Keratinocyte (primary cell): Measurements from ENCODE around the gene IRF2BP1. TPM values are rescaled to one million over a fixed set of nuclear protein-coding genes. Genes with fewer than 3 reads are reported as not detected.

Experiments
- DNase-seq: peaks from one replicate; pipeline ENCODE4 v3.0.0-alpha.2; 2011; ENCODE audit warnings: low read depth, missing footprints, low spot score
- FAIRE-seq: peaks from 2 replicates; lab custom pipeline; 2011; peaks lifted over from hg19 to GRCh38; lab: Jason Lieb, UNC
- H2AFZ ChIP-seq: 2 replicates; pipeline ENCODE4 v1.6.0; 2012; ENCODE audit warnings: low read length, control low read depth, inconsistent platforms; ENCODE audit not compliant: control insufficient read depth
- H3K27ac ChIP-seq: 2 replicates; pipeline ENCODE4 v1.5.1; 2011; ENCODE audit warnings: low read length; ENCODE audit not compliant: control insufficient read depth, insufficient read depth
- H3K27me3 ChIP-seq: 3 replicates; pipeline ENCODE4 v1.6.0; 2011; ENCODE audit warnings: low read length; ENCODE audit not compliant: control insufficient read depth, insufficient read depth; ENCODE audit errors: extremely low read depth
- H3K36me3 ChIP-seq, 2 experiments: 2 replicates in 1 of 2; 3 replicates in 1 of 2; pipeline ENCODE4 v1.5.1; 2011; ENCODE audit warnings: low read length in 2 of 2, mild to moderate bottlenecking in 1 of 2; ENCODE audit not compliant: control insufficient read depth in 2 of 2, insufficient read depth in 2 of 2; ENCODE audit errors: extremely low read depth in 1 of 2
- H3K4me1 ChIP-seq: 3 replicates; pipeline ENCODE4 v1.5.1; 2011; ENCODE audit warnings: low read length; ENCODE audit not compliant: control insufficient read depth, insufficient read depth; ENCODE audit errors: extremely low read depth
- H3K4me2 ChIP-seq: 3 replicates; pipeline ENCODE4 v1.6.0; 2011; ENCODE audit warnings: low read depth, low read length; ENCODE audit not compliant: control insufficient read depth, insufficient read depth; ENCODE audit errors: extremely low read depth
- H3K4me3 ChIP-seq, 3 experiments: fragments of 200-600 bp in 1 of 3; sonication (generic) in 1 of 3; 2 replicates in 2 of 3; 3 replicates in 1 of 3; pipeline ENCODE4 v1.5.1; 2011 to 2016; ENCODE audit warnings: low read length in 3 of 3, mild to moderate bottlenecking in 3 of 3, control low read depth in 2 of 3, inconsistent platforms in 1 of 3, low read depth in 1 of 3, mixed read lengths in 1 of 3, mixed run types in 1 of 3, moderate library complexity in 1 of 3; ENCODE audit not compliant: control insufficient read depth in 2 of 3, insufficient read depth in 2 of 3; ENCODE audit errors: extremely low read depth in 1 of 3
- H3K79me2 ChIP-seq: 2 replicates; pipeline ENCODE4 v1.6.0; 2012; ENCODE audit warnings: low read length; ENCODE audit not compliant: control insufficient read depth, insufficient read depth
- H3K9ac ChIP-seq: 3 replicates; pipeline ENCODE4 v1.6.0; 2011; ENCODE audit warnings: low read length; ENCODE audit not compliant: control insufficient read depth, insufficient read depth; ENCODE audit errors: extremely low read depth
- H3K9me1 ChIP-seq: 3 replicates; pipeline ENCODE4 v1.6.0; 2011; ENCODE audit warnings: low read length; ENCODE audit not compliant: control insufficient read depth, insufficient read depth; ENCODE audit errors: extremely low read depth
- H3K9me3 ChIP-seq: 2 replicates; pipeline ENCODE4 v1.5.1; 2012; ENCODE audit warnings: low read depth, low read length; ENCODE audit not compliant: control insufficient read depth
- H4K20me1 ChIP-seq: 3 replicates; pipeline ENCODE4 v1.6.0; 2011; ENCODE audit warnings: low read length; ENCODE audit not compliant: control insufficient read depth, insufficient read depth; ENCODE audit errors: extremely low read depth
- CTCF ChIP-seq, 3 experiments: IDR thresholded peaks in 1 of 3; conservative IDR thresholded peaks in 1 of 3; optimal IDR thresholded peaks in 1 of 3; 2 replicates in 2 of 3; 3 replicates in 1 of 3; pipeline versions ENCODE3 to v1.5.1; 2011; ENCODE audit warnings: low read length in 3 of 3, mild to moderate bottlenecking in 3 of 3, moderate library complexity in 2 of 3, control low read depth in 1 of 3, inconsistent platforms in 1 of 3; ENCODE audit not compliant: insufficient read depth in 2 of 3; ENCODE audit errors: extremely low read depth in 1 of 3
- EZH2 ChIP-seq: IDR thresholded peaks from one replicate; pipeline ENCODE4 v1.6.1; 2012; ENCODE audit warnings: inconsistent platforms, mild to moderate bottlenecking, low read length, moderate library complexity
- dilution Hi-C: fragments of 300-500 bp; cut with MboI; formaldehyde crosslinking; loops from one replicate; pipeline ENCODE4 v1.7.0; 2020; ENCODE audit warnings: low sequenced_read_pairs; ENCODE audit not compliant: extremely low pct_ligation_motif_present
- polyA plus RNA-seq, 5 experiments: library from polyadenylated mRNA; depleted of rRNA in 3 of 5; stranded (reverse) in 3 of 5; stranded (forward) in 1 of 5; unstranded in 1 of 5; fragments of >200 nt; gene quantifications; 1 replicate in 1 of 5; 2 replicates in 3 of 5; 3 replicates in 1 of 5; pipeline versions ENCODE4 v1.2.1 to v1.2.3, GENCODE V29; 2011 to 2012; ENCODE audit warnings: missing spikeins in 2 of 5, low read depth in 1 of 5, low replicate concordance in 1 of 5

Gene IRF2BP1
- polyA plus RNA-seq, 1 donor (not counting 4 experiments of a cell fraction or from before 2014, with no cell fraction given): 1.7 TPM

- peaks cover 7 to 8% of the 10 kb centered on the region in 2 experiments for H3K36me3 ChIP-seq
- H3K9me3 ChIP-seq: no peaks in the 10 kb centered on the region
- H3K4me3 ChIP-seq: no peak overlapping the region
- no peak overlapping the region for H3K27ac ChIP-seq
- DNase-seq (no peak), FAIRE-seq (no peak)
- no peaks in the 10 kb centered on the region for H4K20me1 ChIP-seq
- dilution Hi-C loops: no loop called here
- no peak overlapping the region for H2AFZ ChIP-seq
- H3K27me3 ChIP-seq: no peaks in the 10 kb centered on the region
- H3K4me2 ChIP-seq: no peak overlapping the region
- TF ChIP-seq CTCF (optimal IDR thresholded peaks at IDR 0.05 in 1 of 3, IDR thresholded peaks at IDR 0.05 in 1 of 3, conservative IDR thresholded peaks at IDR 0.05 in 1 of 3; ENCODE audit: extremely low read depth in 1 of 3, insufficient read depth in 2 of 3, low read length in 3 of 3): no peak
- H3K79me2 ChIP-seq: peaks cover 2% of the 10 kb centered on the region
- no peak overlapping the region for H3K9ac ChIP-seq
- no peaks in the 10 kb centered on the region for H3K9me1 ChIP-seq
- H3K4me1 ChIP-seq: peaks cover 6% of the 10 kb centered on the region
Measured at GRCh38 chr19:45899919-45900589, 14.1 kb upstream of the IRF2BP1 start.

GRCh38 chr19:45899253-45899652, 13.3 kb upstream of the IRF2BP1 start:
- no peak for FAIRE-seq
- dilution Hi-C loops: no loop called here

More at GRCh38 chr19:45899253-45899652, 13.3 kb upstream of the IRF2BP1 start:
- Histone ChIP-seq H2AFZ (no peak overlapping the region), H3K9me3 (no peaks in the 10 kb centered on the region), H3K9ac (no peak overlapping the region), H3K27me3 (no peaks in the 10 kb centered on the region), H3K9me1 (no peaks in the 10 kb centered on the region), H3K27ac (no peak overlapping the region), H3K4me3 (no peak overlapping the region), H3K79me2 (peaks cover 2% of the 10 kb centered on the region), H3K4me1 (peaks cover 6% of the 10 kb centered on the region), H3K4me2 (no peak overlapping the region), H3K36me3 (peaks cover 7 to 9% of the 10 kb centered on the region in 2 experiments), H4K20me1 (no peaks in the 10 kb centered on the region)
- DNase-seq: no peak
- TF ChIP-seq CTCF (optimal IDR thresholded peaks at IDR 0.05 in 1 of 3, IDR thresholded peaks at IDR 0.05 in 1 of 3, conservative IDR thresholded peaks at IDR 0.05 in 1 of 3; ENCODE audit: extremely low read depth in 1 of 3, insufficient read depth in 2 of 3, low read length in 3 of 3) (no peak), EZH2 (no peak)
